GM21576 (cell line): ENCODE results near the gene ATRX.
"Not testable (repeated sequence)": the region's sequence is repeated elsewhere in the genome, so short reads cannot be mapped to it uniquely, and the experiment has no call there.

ENCODE experiments used
- ATAC-seq: cut with Tn5 transposase; IDR thresholded peaks from one replicate; pipeline ENCODE4 v1.9.1; 2021; ENCODE audit warnings: mild to moderate bottlenecking, moderate library complexity; ENCODE audit not compliant: unreplicated experiment

The ATRX gene

DNA sequence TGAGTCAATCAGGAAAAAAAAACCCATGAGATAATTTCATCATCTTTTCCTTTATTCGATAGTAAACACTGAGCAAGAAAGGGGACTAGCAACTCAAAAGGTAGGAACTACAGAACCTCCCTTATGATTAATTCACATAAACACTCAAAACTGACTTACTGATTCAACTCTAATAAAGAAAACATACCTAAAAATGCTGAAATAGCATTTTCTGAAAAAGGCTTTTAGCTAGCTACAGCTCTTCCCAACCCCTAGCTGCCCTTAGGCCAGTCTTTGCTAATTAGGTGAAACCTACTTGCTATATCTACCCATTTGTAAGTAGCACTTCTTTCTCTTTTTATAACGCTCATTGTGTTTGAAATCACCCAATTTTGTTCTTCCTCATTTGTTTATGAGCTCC lies 150.6 kb downstream of the ATRX start:
- ATAC-seq = no peak

DNA sequence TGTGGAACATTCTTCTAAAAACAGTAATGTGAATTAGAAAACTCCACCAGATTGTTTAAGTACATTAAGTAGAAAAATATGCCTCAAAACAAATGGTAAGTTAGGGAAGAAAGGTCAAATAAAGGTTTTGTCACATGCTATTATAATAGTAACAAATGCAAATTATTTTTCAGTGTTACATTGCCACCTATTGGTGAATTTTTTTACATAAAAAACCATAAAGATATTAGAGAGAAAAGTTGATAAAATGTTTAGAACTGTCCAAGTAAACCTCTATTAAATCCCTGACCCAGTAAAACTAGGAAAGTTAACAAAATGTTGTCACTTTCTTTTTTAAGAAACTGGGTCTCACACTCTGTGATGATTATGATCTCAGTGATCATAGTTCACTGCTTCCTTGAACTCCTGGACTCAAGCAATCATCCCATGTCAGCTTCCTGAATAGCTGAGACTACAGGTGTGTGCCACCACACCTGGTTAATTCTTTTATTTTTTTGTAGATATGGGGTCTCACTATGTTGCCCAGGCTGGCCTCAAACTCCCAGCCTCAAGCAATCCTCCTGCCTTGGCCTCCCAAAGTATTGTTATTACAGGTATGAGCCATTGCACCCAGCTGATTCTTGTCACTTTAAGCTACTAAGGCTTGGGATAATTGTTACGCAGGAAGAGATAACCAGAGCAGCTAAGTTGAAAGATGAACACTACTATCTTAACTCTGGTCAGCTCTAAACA lies 157.6 kb downstream of the ATRX start:
- ATAC-seq = no peak

DNA sequence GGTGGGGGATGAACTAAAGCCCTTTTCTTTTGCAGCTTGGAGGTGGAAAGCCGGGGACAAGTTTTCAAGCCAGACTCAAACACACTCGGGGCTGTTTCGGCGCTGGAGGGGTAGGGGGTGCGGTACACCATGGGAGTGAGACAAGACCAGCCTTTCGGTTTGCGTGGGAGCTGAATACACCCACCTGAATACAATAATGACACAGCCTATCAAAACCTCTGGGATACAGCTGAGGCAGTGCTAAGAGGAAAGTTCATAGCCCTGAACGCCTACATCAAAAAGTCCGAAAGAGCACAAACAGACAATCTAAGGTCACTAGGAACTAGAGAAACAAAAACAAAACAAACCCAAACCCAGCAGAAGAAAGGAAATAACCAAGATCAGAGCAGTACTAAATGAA lies 163.3 kb downstream of the ATRX start:
- ATAC-seq = no peak

- ATAC-seq = no peak
These were observed 163.8 kb downstream of the ATRX start for GRCh38 chrX:77622233-77622632.

- ATAC-seq = not testable (repeated sequence)
These were observed 164.6 kb downstream of the ATRX start for GRCh38 chrX:77621453-77621852.

DNA sequence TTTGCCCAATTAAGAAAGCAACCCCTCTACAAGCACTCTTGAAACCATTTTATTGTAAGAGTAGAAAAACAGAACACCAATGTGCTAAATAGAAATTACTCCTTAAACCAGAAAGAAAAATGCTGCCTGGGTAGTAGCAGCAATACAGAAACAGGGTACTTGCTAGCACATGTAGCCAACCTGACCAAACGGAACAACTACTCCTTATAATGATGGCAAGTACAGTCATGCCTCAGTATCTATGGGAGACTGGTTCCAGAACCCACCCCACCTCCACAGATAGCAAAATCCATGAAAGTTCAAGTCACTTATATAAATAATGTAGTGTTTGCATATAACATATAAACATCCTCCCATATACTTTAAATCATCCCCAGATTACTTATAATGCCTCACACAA lies 168.8 kb downstream of the ATRX start:
- no peak for ATAC-seq

GRCh38 chrX:77603635-77604336 lies 182.2 kb downstream of the ATRX start:
- ATAC-seq = no peak

DNA sequence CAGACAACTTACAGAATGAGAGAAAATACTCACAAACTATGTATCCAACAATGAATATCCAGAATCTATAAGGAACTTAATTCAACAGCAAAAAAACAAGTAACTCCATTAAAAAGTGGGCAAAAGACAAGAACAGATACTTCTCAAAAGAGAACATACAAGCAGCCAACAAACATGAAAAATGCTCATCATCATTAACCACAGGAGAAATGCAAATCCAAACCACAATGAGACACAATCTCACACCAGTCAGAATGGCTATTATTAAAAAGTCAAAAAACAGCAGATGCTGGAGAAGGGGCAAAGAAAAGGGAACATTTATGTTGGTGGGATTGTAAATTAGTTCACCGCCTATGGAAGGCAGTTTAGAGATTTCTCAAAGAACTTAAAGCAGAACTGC lies 188.5 kb downstream of the ATRX start:
- ATAC-seq = no peak

- no peak for ATAC-seq
These were observed 188.9 kb downstream of the ATRX start for GRCh38 chrX:77597090-77597489.

- ATAC-seq = no peak
These were observed 190.2 kb downstream of the ATRX start for GRCh38 chrX:77595848-77596247.

DNA sequence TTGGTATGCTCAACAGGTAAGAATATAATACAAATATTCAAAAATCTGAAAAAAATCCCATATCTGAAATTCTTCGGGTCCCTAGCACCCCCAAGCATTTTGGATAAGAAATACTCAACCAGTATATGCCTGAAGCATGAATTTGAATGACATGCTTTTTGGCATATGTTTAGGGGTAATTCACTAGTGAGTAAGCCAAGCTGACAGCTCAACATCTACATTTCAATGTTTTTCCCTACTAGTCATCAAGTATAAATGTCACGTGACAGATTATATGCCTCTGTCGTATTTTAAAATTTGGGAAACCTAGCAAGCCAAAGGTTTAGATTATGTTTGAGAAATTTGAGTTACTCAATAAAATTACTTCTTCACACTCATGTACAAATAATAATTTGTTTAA lies 213.7 kb downstream of the ATRX start:
- no peak for ATAC-seq

DNA sequence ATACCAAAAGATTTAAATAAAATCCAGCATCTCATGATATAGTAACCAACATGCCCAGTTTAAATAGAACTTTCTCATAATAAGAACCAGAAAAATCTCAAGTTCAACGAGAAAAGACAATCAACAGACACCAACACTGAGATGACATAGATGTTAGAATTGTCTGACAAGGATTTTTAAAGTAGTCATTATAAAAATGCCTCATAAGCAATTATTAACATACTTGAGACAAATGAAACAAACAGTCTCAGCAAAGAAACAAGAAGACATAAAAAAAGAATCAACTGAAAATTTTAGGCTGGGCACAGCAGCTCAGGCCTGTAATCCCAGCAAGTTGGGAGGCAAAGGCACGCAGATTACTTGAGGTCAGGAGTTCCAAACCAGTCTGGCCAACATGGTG lies 220.7 kb downstream of the ATRX start:
- ATAC-seq = no peak

DNA sequence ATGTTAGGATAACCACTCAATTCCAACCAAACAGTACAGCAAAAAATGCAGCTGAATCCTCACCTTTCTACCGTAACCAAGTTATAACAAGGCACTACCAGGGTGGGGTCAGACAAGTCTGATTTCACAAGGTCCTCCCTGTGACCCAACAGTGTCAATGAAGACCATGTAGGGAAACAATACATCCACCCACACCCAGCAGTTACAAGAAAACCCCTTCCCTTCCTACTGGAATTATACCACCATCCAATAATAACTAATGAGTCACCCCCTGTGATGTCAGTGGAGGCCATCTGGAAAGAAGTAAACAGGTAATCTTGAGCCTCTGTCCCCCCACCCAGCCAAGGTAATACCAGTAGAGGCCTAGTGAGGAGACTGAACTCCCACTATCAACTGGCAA lies 221.2 kb downstream of the ATRX start:
- ATAC-seq = no peak

GRCh38 chrX:77561372-77561771 lies 224.6 kb downstream of the ATRX start:
- no peak for ATAC-seq

GRCh38 chrX:77556276-77556675 lies 229.7 kb downstream of the ATRX start:
- no peak for ATAC-seq

DNA sequence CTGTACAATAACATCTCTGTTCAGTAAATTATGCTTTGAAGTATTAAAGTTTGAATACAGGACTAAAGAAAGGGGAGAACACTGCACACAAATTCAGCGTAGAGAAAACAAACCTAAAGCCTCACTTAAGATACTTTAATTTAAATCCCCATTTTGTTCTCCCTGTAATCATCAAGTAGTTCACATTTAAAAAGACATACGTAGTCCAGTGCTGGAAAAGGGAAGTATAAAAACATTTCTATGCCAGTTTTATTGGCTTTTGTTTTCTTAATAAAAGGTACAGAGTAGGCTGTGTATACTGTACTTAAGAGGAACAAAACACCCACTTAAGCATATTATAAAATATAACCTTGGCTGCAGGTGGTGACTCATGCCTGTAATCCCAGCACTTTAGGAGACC lies 237.3 kb downstream of the ATRX start:
- ATAC-seq = no peak

DNA sequence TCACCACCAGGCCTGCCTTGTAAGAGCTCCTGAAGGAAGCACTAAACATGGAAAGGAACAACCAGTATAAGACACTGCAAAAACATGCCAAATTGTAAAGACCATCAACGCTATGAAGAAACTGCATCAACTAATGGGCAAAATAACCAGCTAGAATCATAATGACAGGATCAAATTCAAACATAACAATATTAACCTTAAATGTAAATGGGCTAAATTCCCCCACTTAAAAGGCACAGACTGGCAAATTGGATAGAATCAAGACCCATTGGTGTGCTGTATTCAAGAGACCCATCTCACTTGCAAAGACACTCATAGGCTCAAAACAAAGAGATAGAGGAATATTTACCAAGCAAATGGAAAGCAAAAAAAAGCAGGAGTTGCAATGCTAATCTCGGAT lies 246.2 kb downstream of the ATRX start:
- ATAC-seq = not testable (repeated sequence)

- not testable (repeated sequence) for ATAC-seq
These were observed 254.8 kb downstream of the ATRX start for GRCh38 chrX:77531261-77531660.

GRCh38 chrX:77528034-77528433 lies 258.0 kb downstream of the ATRX start:
- no peak for ATAC-seq

GRCh38 chrX:77527233-77528001 lies 258.6 kb downstream of the ATRX start:
- no peak for ATAC-seq

GRCh38 chrX:77519765-77520164 lies 266.3 kb downstream of the ATRX start:
- no peak for ATAC-seq

- ATAC-seq = no peak
These were observed 271.8 kb downstream of the ATRX start for GRCh38 chrX:77514177-77514576.
